H9 (cell line): ENCODE results near the gene GLOD4. TPM values are rescaled to one million over a fixed set of nuclear protein-coding genes. Genes with fewer than 3 reads are reported as not detected.
"Not testable (repeated sequence)": the region's sequence is repeated elsewhere in the genome, so short reads cannot be mapped to it uniquely, and the experiment has no call there.

ENCODE experiments used
- DNase-seq: peaks from one replicate; pipeline ENCODE4 v3.0.0-alpha.2; 2017
- H2AFZ ChIP-seq: one replicate; pipeline ENCODE4 v1.6.1; 2013; ENCODE audit warnings: mild to moderate bottlenecking, low read length, control low read depth, moderate library complexity
- H2AK5ac ChIP-seq: 2 replicates; pipeline ENCODE4 v1.6.1; 2013; ENCODE audit warnings: low read length, control low read depth, mixed read lengths; ENCODE audit not compliant: insufficient read length
- H2BK120ac ChIP-seq: one replicate; pipeline ENCODE4 v1.6.1; 2013; ENCODE audit warnings: low read depth, mild to moderate bottlenecking, low read length, control low read depth, inconsistent platforms; ENCODE audit not compliant: poor library complexity, severe bottlenecking
- H2BK12ac ChIP-seq: 2 replicates; pipeline ENCODE4 v1.6.1; 2013; ENCODE audit warnings: low read length, control low read depth, mixed read lengths, low read depth; ENCODE audit not compliant: insufficient read length
- H2BK15ac ChIP-seq: 2 replicates; pipeline ENCODE4 v1.6.1; 2013; ENCODE audit warnings: low read depth, low read length, control low read depth
- H2BK20ac ChIP-seq: one replicate; pipeline ENCODE4 v1.6.1; 2013; ENCODE audit warnings: low read depth, mild to moderate bottlenecking, low read length, control low read depth, inconsistent platforms; ENCODE audit not compliant: poor library complexity, severe bottlenecking
- H2BK5ac ChIP-seq: 2 replicates; pipeline ENCODE4 v1.6.1; 2013; ENCODE audit warnings: low read length, control low read depth, mixed read lengths; ENCODE audit not compliant: insufficient read length
- H3K14ac ChIP-seq: 2 replicates; pipeline ENCODE4 v1.6.1; 2013; ENCODE audit warnings: low read length, control low read depth; ENCODE audit not compliant: insufficient read depth
- H3K18ac ChIP-seq: 2 replicates; pipeline ENCODE4 v1.6.1; 2013; ENCODE audit warnings: low read depth, mild to moderate bottlenecking, mixed read lengths, low read length, control low read depth; ENCODE audit not compliant: insufficient read length
- H3K23ac ChIP-seq: 2 replicates; pipeline ENCODE4 v1.6.1; 2013; ENCODE audit warnings: low read length, control low read depth, mixed read lengths, low read depth; ENCODE audit not compliant: insufficient read length
- H3K23me2 ChIP-seq: 2 replicates; pipeline ENCODE4 v1.6.1; 2013; ENCODE audit warnings: low read depth, mild to moderate bottlenecking, mixed read lengths, low read length, control low read depth; ENCODE audit not compliant: insufficient read length, poor library complexity, severe bottlenecking
- H3K27ac ChIP-seq: 2 replicates; pipeline ENCODE4 v1.5.1; 2013; ENCODE audit warnings: low read length, control low read depth, mixed read lengths, low read depth; ENCODE audit not compliant: insufficient read length
- H3K27me3 ChIP-seq: 2 replicates; pipeline ENCODE4 v1.6.1; 2013; ENCODE audit warnings: low read length, control low read depth, inconsistent platforms; ENCODE audit not compliant: insufficient read depth
- H3K4ac ChIP-seq: 2 replicates; pipeline ENCODE4 v1.6.1; 2013; ENCODE audit warnings: low read depth, mild to moderate bottlenecking, control low read depth, inconsistent platforms, low read length, moderate library complexity
- H3K4me1 ChIP-seq: 2 replicates; pipeline ENCODE4 v1.6.1; 2013; ENCODE audit warnings: low read length, control low read depth, inconsistent platforms; ENCODE audit not compliant: insufficient read depth
- H3K4me2 ChIP-seq: 2 replicates; pipeline ENCODE4 v1.6.1; 2013; ENCODE audit warnings: low read length, control low read depth, mixed read lengths; ENCODE audit not compliant: insufficient read length, insufficient read depth
- H3K56ac ChIP-seq: 2 replicates; pipeline ENCODE4 v1.6.1; 2013; ENCODE audit warnings: low read depth, mild to moderate bottlenecking, mixed read lengths, low read length, control low read depth; ENCODE audit not compliant: insufficient read length
- H3K79me1 ChIP-seq: 2 replicates; pipeline ENCODE4 v1.6.1; 2013; ENCODE audit warnings: low read depth, mild to moderate bottlenecking, moderate library complexity, low read length, control low read depth, inconsistent platforms; ENCODE audit not compliant: insufficient read depth, poor library complexity, severe bottlenecking
- H3K79me2 ChIP-seq: 2 replicates; pipeline ENCODE4 v1.6.1; 2013; ENCODE audit warnings: low read length, control low read depth, inconsistent platforms; ENCODE audit not compliant: insufficient read depth
- H3K9ac ChIP-seq: 2 replicates; pipeline ENCODE4 v1.6.1; 2013; ENCODE audit warnings: low read length, control low read depth, mixed read lengths; ENCODE audit not compliant: insufficient read length; ENCODE audit errors: extremely low read depth
- H3K9me3 ChIP-seq: one replicate; pipeline ENCODE4 v1.6.1; 2013; ENCODE audit warnings: low read depth, low read length, inconsistent platforms; ENCODE audit not compliant: control insufficient read depth
- H3T11ph ChIP-seq: one replicate; pipeline ENCODE4 v1.6.1; 2013; ENCODE audit warnings: mild to moderate bottlenecking, low read length, control low read depth, inconsistent platforms
- H4K20me1 ChIP-seq: one replicate; pipeline ENCODE4 v1.6.1; 2013; ENCODE audit not compliant: control insufficient read depth, insufficient read length, insufficient read depth
- H4K5ac ChIP-seq: 2 replicates; pipeline ENCODE4 v1.6.1; 2013; ENCODE audit warnings: low read depth, mild to moderate bottlenecking, mixed read lengths, low read length, control low read depth; ENCODE audit not compliant: insufficient read length
- H4K8ac ChIP-seq: replicated peaks from 2 replicates; pipeline ENCODE4 v1.6.1; 2013; ENCODE audit warnings: low read length, control low read depth, mixed read lengths, low read depth; ENCODE audit not compliant: insufficient read length
- H4K91ac ChIP-seq: 2 replicates; pipeline ENCODE4 v1.6.1; 2013; ENCODE audit warnings: low read depth, mild to moderate bottlenecking, moderate library complexity, mixed read lengths, low read length, control low read depth; ENCODE audit not compliant: insufficient read length
- H3K27ac Mint-ChIP-seq, 3 experiments: 2 replicates in 2 of 3; 3 replicates in 1 of 3; pipeline ENCODE4 v1.8.0; 2020 to 2021; ENCODE audit warnings: mixed read lengths in 3 of 3, mild to moderate bottlenecking in 1 of 3, moderate library complexity in 1 of 3
- H3K27me3 Mint-ChIP-seq: 2 replicates; pipeline ENCODE4 v1.8.0; 2021; ENCODE audit warnings: low read depth, mild to moderate bottlenecking, moderate library complexity, mixed read lengths
- H3K36me3 Mint-ChIP-seq, 3 experiments: 2 replicates in 2 of 3; 3 replicates in 1 of 3; pipeline ENCODE4 v1.8.0; 2020 to 2021; ENCODE audit warnings: low read depth in 3 of 3, mixed read lengths in 3 of 3; ENCODE audit not compliant: insufficient read depth in 1 of 3
- H3K4me1 Mint-ChIP-seq, 2 experiments: 2 replicates each; pipeline ENCODE4 v1.8.0; 2020; ENCODE audit warnings: mixed read lengths in 2 of 2
- H3K4me3 Mint-ChIP-seq, 2 experiments: 2 replicates in 1 of 2; 3 replicates in 1 of 2; pipeline ENCODE4 v1.8.0; 2020 to 2021; ENCODE audit warnings: mild to moderate bottlenecking in 2 of 2, mixed read lengths in 2 of 2, moderate library complexity in 1 of 2
- H3K9me3 Mint-ChIP-seq, 2 experiments: 2 replicates in 1 of 2; 3 replicates in 1 of 2; pipeline ENCODE4 v1.8.0; 2020; ENCODE audit warnings: mild to moderate bottlenecking in 2 of 2, mixed read lengths in 2 of 2, moderate library complexity in 1 of 2
- CTCF ChIP-seq: fragments of 200-600 bp; sonication (generic); conservative IDR thresholded peaks from 3 replicates; pipeline ENCODE4 v1.8.0; 2021; ENCODE audit warnings: antibody characterized with exemption, mild to moderate bottlenecking
- WGBS: extraction: QIAGEN DNeasy Blood & Tissue Kit; methylation state at CpG from one replicate; pipeline ENCODE4 v1.1.7; 2013; ENCODE audit warnings: missing lambda C conversion rate, low lambda C conversion rate, mixed read lengths; ENCODE audit not compliant: insufficient read length; ENCODE audit errors: extremely low coverage; 5-methylcytosine and 5-hydroxymethylcytosine counted together
- total RNA-seq: library from RNA; stranded (reverse); gene quantifications from 2 replicates; pipeline ENCODE4 v1.2.1, GENCODE V29; 2021

The GLOD4 gene
- total RNA-seq, 1 experiment from 2014 or later: 106 TPM

- Mint-ChIP-seq H3K27ac (peak overlapping the region in 1 of 3 experiments; percentile 48; a peak in 1 of 7 replicates), H3K9me3 (no peaks in the 10 kb centered on the region), H3K27me3 (no peaks in the 10 kb centered on the region; the same call in 1 of the 2 replicates), H3K4me1 (peaks cover 6 to 22% of the 10 kb centered on the region in 2 experiments), H3K36me3 (peaks cover 21 to 63% (median 60%) of the 10 kb centered on the region in 3 experiments; a peak in 6 of 7 replicates), H3K4me3 (no peak overlapping the region)
- Histone ChIP-seq H3K23me2 (peaks cover 5% of the 10 kb centered on the region), H3K4ac (no peak overlapping the region), H3K27ac (no peak overlapping the region), H3K4me1 (no peaks in the 10 kb centered on the region), H4K91ac (no peak overlapping the region), H4K20me1 (no peaks in the 10 kb centered on the region), H3K27me3 (no peaks in the 10 kb centered on the region), H3K9ac (no peak overlapping the region), H4K8ac (no peak overlapping the region), H3K56ac (no peak overlapping the region), H2BK12ac (no peak overlapping the region), H3T11ph (no peak overlapping the region), H3K79me1 (peaks cover 4% of the 10 kb centered on the region), H2AFZ (no peak overlapping the region), H3K14ac (no peak overlapping the region), H3K9me3 (no peaks in the 10 kb centered on the region), H2AK5ac (no peak overlapping the region), H2BK120ac (no peak overlapping the region), H3K23ac (no peak overlapping the region), H4K5ac (no peak overlapping the region), H3K18ac (no peak overlapping the region), H2BK20ac (no peak overlapping the region), H2BK15ac (no peak overlapping the region), H2BK5ac (no peak overlapping the region), H3K79me2 (peaks cover 8% of the 10 kb centered on the region; the same call in 1 of the 2 replicates), H3K4me2 (no peak overlapping the region)
- WGBS: no CpG with 5 or more reads among the region's 12 CpGs
- DNase-seq: no peak
- no peak for TF ChIP-seq CTCF
Measured at GRCh38 chr17:787641-788221, 5.7 kb upstream of the GLOD4 start.

GRCh38 chr17:785901-786300, 3.8 kb upstream of the GLOD4 start:
- H4K20me1 ChIP-seq, H2AK5ac ChIP-seq, H4K5ac ChIP-seq, H3K27ac ChIP-seq, H3T11ph ChIP-seq, H3K56ac ChIP-seq, DNase-seq, H2BK5ac ChIP-seq, H3K27me3 Mint-ChIP-seq, H3K14ac ChIP-seq, H4K8ac ChIP-seq, H3K9ac ChIP-seq, H3K4me3 Mint-ChIP-seq, H3K4me1 ChIP-seq, H2AFZ ChIP-seq, H3K4ac ChIP-seq, H2BK12ac ChIP-seq, H3K23ac ChIP-seq, H3K9me3 Mint-ChIP-seq, H3K18ac ChIP-seq, H3K27me3 ChIP-seq, H3K79me1 ChIP-seq, H2BK120ac ChIP-seq, H2BK20ac ChIP-seq, H3K4me2 ChIP-seq, H2BK15ac ChIP-seq, H3K9me3 ChIP-seq, H4K91ac ChIP-seq: not testable (repeated sequence)
- H3K4me1 Mint-ChIP-seq: peaks cover 12 to 28% of the 10 kb centered on the region in 2 experiments
- Histone ChIP-seq H3K23me2 (peaks cover 13% of the 10 kb centered on the region), H3K79me2 (peaks cover 18% of the 10 kb centered on the region; the same call in 1 of the 2 replicates)
- WGBS: no CpG with 5 or more reads among the region's 7 CpGs
- peak overlapping the region in 1 of 3 experiments; percentile 62; a peak in 1 of 7 replicates for H3K27ac Mint-ChIP-seq
- H3K36me3 Mint-ChIP-seq: peaks cover 11 to 46% (median 44%) of the 10 kb centered on the region in 3 experiments; a peak in 6 of 7 replicates
